ENCODE results near the gene DYNC2I2.

The DYNC2I2 gene

GRCh38 chr9:128634651-128635262 is 21.9 kb downstream of the DYNC2I2 start:
- peaks cover 34 to 40% of the 10 kb centered on the region in 2 donors for H3K36me3 ChIP-seq (ENCODE audit: control insufficient read depth in 2 of 2, insufficient read depth in 2 of 2, low read length in 2 of 2)
- H3K27me3 ChIP-seq (ENCODE audit: control insufficient read depth in 1 of 2, insufficient read depth in 2 of 2, low read length in 2 of 2) = no peaks in the 10 kb centered on the region
- H3K4me3 ChIP-seq (ENCODE audit: low read length in 2 of 2) = no peak overlapping the region
- H3K9ac ChIP-seq (ENCODE audit: low read length in 2 of 2) = peak overlapping the region; percentile 2 to 36
- H3K27ac ChIP-seq (ENCODE audit: low read length) = peak overlapping the region; percentile 49
- H3K4me1 ChIP-seq (ENCODE audit: control insufficient read depth, insufficient read depth, low read length) = peaks cover 19% of the 10 kb centered on the region
- H3K9me3 ChIP-seq (ENCODE audit: control insufficient read depth in 2 of 2, low read length in 2 of 2) = no peaks in the 10 kb centered on the region

GRCh38 chr9:128634111-128634510 is 22.5 kb downstream of the DYNC2I2 start:
- no peaks in the 10 kb centered on the region for H3K27me3 ChIP-seq (ENCODE audit: control insufficient read depth in 1 of 2, insufficient read depth in 2 of 2, low read length in 2 of 2)
- H3K27ac ChIP-seq (ENCODE audit: low read length) = peak overlapping the region; percentile 11
- no peak overlapping the region for H3K4me3 ChIP-seq (ENCODE audit: low read length in 2 of 2)
- peaks cover 40 to 47% of the 10 kb centered on the region in 2 donors for H3K36me3 ChIP-seq (ENCODE audit: control insufficient read depth in 2 of 2, insufficient read depth in 2 of 2, low read length in 2 of 2)
- no peak overlapping the region for H3K9ac ChIP-seq (ENCODE audit: low read length in 2 of 2)
- no peaks in the 10 kb centered on the region for H3K9me3 ChIP-seq (ENCODE audit: control insufficient read depth in 2 of 2, low read length in 2 of 2)
- peaks cover 19% of the 10 kb centered on the region for H3K4me1 ChIP-seq (ENCODE audit: control insufficient read depth, insufficient read depth, low read length)

- Histone ChIP-seq H3K4me1 (ENCODE audit: control insufficient read depth, insufficient read depth, low read length) (peaks cover 21% of the 10 kb centered on the region), H3K4me3 (ENCODE audit: low read length in 2 of 2) (no peak overlapping the region), H3K9me3 (ENCODE audit: control insufficient read depth in 2 of 2, low read length in 2 of 2) (no peaks in the 10 kb centered on the region), H3K9ac (ENCODE audit: low read length in 2 of 2) (no peak overlapping the region), H3K27ac (ENCODE audit: low read length) (no peak overlapping the region), H3K36me3 (ENCODE audit: control insufficient read depth in 2 of 2, insufficient read depth in 2 of 2, low read length in 2 of 2) (peaks cover 45 to 52% of the 10 kb centered on the region in 2 donors), H3K27me3 (ENCODE audit: control insufficient read depth in 1 of 2, insufficient read depth in 2 of 2, low read length in 2 of 2) (no peaks in the 10 kb centered on the region)
Observed at GRCh38 chr9:128633601-128634000, 23.0 kb downstream of the DYNC2I2 start.

- H3K4me3 ChIP-seq (ENCODE audit: low read length in 2 of 2) = no peak overlapping the region
- H3K4me1 ChIP-seq (ENCODE audit: control insufficient read depth, insufficient read depth, low read length) = peaks cover 25% of the 10 kb centered on the region
- H3K36me3 ChIP-seq (ENCODE audit: control insufficient read depth in 2 of 2, insufficient read depth in 2 of 2, low read length in 2 of 2) = peaks cover 50 to 55% of the 10 kb centered on the region in 2 donors
- no peak overlapping the region for H3K27ac ChIP-seq (ENCODE audit: low read length)
- no peaks in the 10 kb centered on the region for H3K27me3 ChIP-seq (ENCODE audit: control insufficient read depth in 1 of 2, insufficient read depth in 2 of 2, low read length in 2 of 2)
- H3K9me3 ChIP-seq (ENCODE audit: control insufficient read depth in 2 of 2, low read length in 2 of 2) = no peaks in the 10 kb centered on the region
- no peak overlapping the region for H3K9ac ChIP-seq (ENCODE audit: low read length in 2 of 2)
Observed at GRCh38 chr9:128633057-128633456, 23.6 kb downstream of the DYNC2I2 start.

GRCh38 chr9:128632486-128632885 is 24.2 kb downstream of the DYNC2I2 start:
- Histone ChIP-seq H3K9ac (ENCODE audit: low read length in 2 of 2) (no peak overlapping the region), H3K27ac (ENCODE audit: low read length) (no peak overlapping the region), H3K27me3 (ENCODE audit: control insufficient read depth in 1 of 2, insufficient read depth in 2 of 2, low read length in 2 of 2) (no peaks in the 10 kb centered on the region), H3K9me3 (ENCODE audit: control insufficient read depth in 2 of 2, low read length in 2 of 2) (no peaks in the 10 kb centered on the region), H3K36me3 (ENCODE audit: control insufficient read depth in 2 of 2, insufficient read depth in 2 of 2, low read length in 2 of 2) (peaks cover 56 to 61% of the 10 kb centered on the region in 2 donors), H3K4me1 (ENCODE audit: control insufficient read depth, insufficient read depth, low read length) (peaks cover 25% of the 10 kb centered on the region), H3K4me3 (ENCODE audit: low read length in 2 of 2) (no peak overlapping the region)

- Histone ChIP-seq H3K9me3 (ENCODE audit: control insufficient read depth in 2 of 2, low read length in 2 of 2) (no peaks in the 10 kb centered on the region), H3K27ac (ENCODE audit: low read length) (no peak overlapping the region), H3K4me3 (ENCODE audit: low read length in 2 of 2) (no peak overlapping the region), H3K36me3 (ENCODE audit: control insufficient read depth in 2 of 2, insufficient read depth in 2 of 2, low read length in 2 of 2) (peaks cover 60 to 65% of the 10 kb centered on the region in 2 donors), H3K27me3 (ENCODE audit: control insufficient read depth in 1 of 2, insufficient read depth in 2 of 2, low read length in 2 of 2) (no peaks in the 10 kb centered on the region), H3K9ac (ENCODE audit: low read length in 2 of 2) (no peak overlapping the region), H3K4me1 (ENCODE audit: control insufficient read depth, insufficient read depth, low read length) (peaks cover 25% of the 10 kb centered on the region)
Observed at GRCh38 chr9:128632066-128632465, 24.6 kb downstream of the DYNC2I2 start.

GRCh38 chr9:128631636-128632035 is 25.0 kb downstream of the DYNC2I2 start:
- no peak overlapping the region for H3K4me3 ChIP-seq (ENCODE audit: low read length in 2 of 2)
- H3K9ac ChIP-seq (ENCODE audit: low read length in 2 of 2) = no peak overlapping the region
- H3K9me3 ChIP-seq (ENCODE audit: control insufficient read depth in 2 of 2, low read length in 2 of 2) = no peaks in the 10 kb centered on the region
- no peak overlapping the region for H3K27ac ChIP-seq (ENCODE audit: low read length)
- H3K36me3 ChIP-seq (ENCODE audit: control insufficient read depth in 2 of 2, insufficient read depth in 2 of 2, low read length in 2 of 2) = peaks cover 64 to 67% of the 10 kb centered on the region in 2 donors
- H3K27me3 ChIP-seq (ENCODE audit: control insufficient read depth in 1 of 2, insufficient read depth in 2 of 2, low read length in 2 of 2) = no peaks in the 10 kb centered on the region
- peaks cover 25% of the 10 kb centered on the region for H3K4me1 ChIP-seq (ENCODE audit: control insufficient read depth, insufficient read depth, low read length)

GRCh38 chr9:128629852-128630545 is 26.6 kb downstream of the DYNC2I2 start:
- H3K9ac ChIP-seq (ENCODE audit: low read length in 2 of 2) = no peak overlapping the region
- peaks cover 80 to 83% of the 10 kb centered on the region in 2 donors for H3K36me3 ChIP-seq (ENCODE audit: control insufficient read depth in 2 of 2, insufficient read depth in 2 of 2, low read length in 2 of 2)
- H3K9me3 ChIP-seq (ENCODE audit: control insufficient read depth in 2 of 2, low read length in 2 of 2) = no peaks in the 10 kb centered on the region
- no peak overlapping the region for H3K4me3 ChIP-seq (ENCODE audit: low read length in 2 of 2)
- H3K27me3 ChIP-seq (ENCODE audit: control insufficient read depth in 1 of 2, insufficient read depth in 2 of 2, low read length in 2 of 2) = no peaks in the 10 kb centered on the region
- H3K4me1 ChIP-seq (ENCODE audit: control insufficient read depth, insufficient read depth, low read length) = peaks cover 14% of the 10 kb centered on the region
- H3K27ac ChIP-seq (ENCODE audit: low read length) = no peak overlapping the region

- Histone ChIP-seq H3K4me1 (ENCODE audit: control insufficient read depth, insufficient read depth, low read length) (peaks cover 6% of the 10 kb centered on the region), H3K36me3 (ENCODE audit: control insufficient read depth in 2 of 2, insufficient read depth in 2 of 2, low read length in 2 of 2) (peaks cover 89 to 90% of the 10 kb centered on the region in 2 donors), H3K4me3 (ENCODE audit: low read length in 2 of 2) (no peak overlapping the region), H3K27me3 (ENCODE audit: control insufficient read depth in 1 of 2, insufficient read depth in 2 of 2, low read length in 2 of 2) (no peaks in the 10 kb centered on the region), H3K9ac (ENCODE audit: low read length in 2 of 2) (no peak overlapping the region), H3K9me3 (ENCODE audit: control insufficient read depth in 2 of 2, low read length in 2 of 2) (no peaks in the 10 kb centered on the region), H3K27ac (ENCODE audit: low read length) (no peak overlapping the region)
Observed at GRCh38 chr9:128629136-128629535, 27.5 kb downstream of the DYNC2I2 start.

- Histone ChIP-seq H3K4me3 (ENCODE audit: low read length in 2 of 2) (no peak overlapping the region), H3K9me3 (ENCODE audit: control insufficient read depth in 2 of 2, low read length in 2 of 2) (no peaks in the 10 kb centered on the region), H3K27me3 (ENCODE audit: control insufficient read depth in 1 of 2, insufficient read depth in 2 of 2, low read length in 2 of 2) (no peaks in the 10 kb centered on the region), H3K4me1 (ENCODE audit: control insufficient read depth, insufficient read depth, low read length) (peaks cover 6% of the 10 kb centered on the region), H3K36me3 (ENCODE audit: control insufficient read depth in 2 of 2, insufficient read depth in 2 of 2, low read length in 2 of 2) (peaks cover 85 to 86% of the 10 kb centered on the region in 2 donors), H3K9ac (ENCODE audit: low read length in 2 of 2) (no peak overlapping the region), H3K27ac (ENCODE audit: low read length) (no peak overlapping the region)
Observed at GRCh38 chr9:128628471-128629048, 28.1 kb downstream of the DYNC2I2 start.

- Histone ChIP-seq H3K4me1 (ENCODE audit: control insufficient read depth, insufficient read depth, low read length) (peaks cover 6% of the 10 kb centered on the region), H3K36me3 (ENCODE audit: control insufficient read depth in 2 of 2, insufficient read depth in 2 of 2, low read length in 2 of 2) (peaks cover 80% of the 10 kb centered on the region in 2 donors), H3K27me3 (ENCODE audit: control insufficient read depth in 1 of 2, insufficient read depth in 2 of 2, low read length in 2 of 2) (no peaks in the 10 kb centered on the region), H3K27ac (ENCODE audit: low read length) (no peak overlapping the region), H3K9me3 (ENCODE audit: control insufficient read depth in 2 of 2, low read length in 2 of 2) (no peaks in the 10 kb centered on the region), H3K9ac (ENCODE audit: low read length in 2 of 2) (no peak overlapping the region), H3K4me3 (ENCODE audit: low read length in 2 of 2) (no peak overlapping the region)
Observed at GRCh38 chr9:128627906-128628305, 28.7 kb downstream of the DYNC2I2 start.

Data from stomach smooth muscle (tissue), 2 donors.